ENCODE data around the gene SLC7A10. TPM values are rescaled to one million over a fixed set of nuclear protein-coding genes. Genes with fewer than 3 reads are reported as not detected.

SLC7A10 gene
- total RNA-seq = 0.48 and 0.98 TPM in 2 replicates
- long read RNA-seq = 0 reads

GRCh38 chr19:33225458-33225926 lies at the start of gene SLC7A10:
TSS of gene SLC7A10 (minus strand) at chr19:33225850. CDS start at chr19:33225703, 147 bp downstream.
- Mint-ChIP-seq H3K4me3 (ENCODE audit: low read depth) (peak within 1 kb of the TSS; percentile 60), H3K9me3 (ENCODE audit: low read depth) (peaks cover 15% of the 10 kb centered on the region), H3K27ac (no peak within 1 kb of the TSS), H3K27me3 (peaks cover 65% of the 10 kb centered on the region), H3K4me1 (ENCODE audit: low read depth) (no peaks in the 10 kb centered on the region), H3K36me3 (ENCODE audit: insufficient read depth) (peaks cover 12% of the 10 kb centered on the region)
- TF ChIP-seq CTCF (IDR thresholded peaks at IDR 0.05; ENCODE audit: unreplicated experiment) = no peak
- no peak for DNase-seq (ENCODE audit: low spot score, unreplicated experiment)

DNA sequence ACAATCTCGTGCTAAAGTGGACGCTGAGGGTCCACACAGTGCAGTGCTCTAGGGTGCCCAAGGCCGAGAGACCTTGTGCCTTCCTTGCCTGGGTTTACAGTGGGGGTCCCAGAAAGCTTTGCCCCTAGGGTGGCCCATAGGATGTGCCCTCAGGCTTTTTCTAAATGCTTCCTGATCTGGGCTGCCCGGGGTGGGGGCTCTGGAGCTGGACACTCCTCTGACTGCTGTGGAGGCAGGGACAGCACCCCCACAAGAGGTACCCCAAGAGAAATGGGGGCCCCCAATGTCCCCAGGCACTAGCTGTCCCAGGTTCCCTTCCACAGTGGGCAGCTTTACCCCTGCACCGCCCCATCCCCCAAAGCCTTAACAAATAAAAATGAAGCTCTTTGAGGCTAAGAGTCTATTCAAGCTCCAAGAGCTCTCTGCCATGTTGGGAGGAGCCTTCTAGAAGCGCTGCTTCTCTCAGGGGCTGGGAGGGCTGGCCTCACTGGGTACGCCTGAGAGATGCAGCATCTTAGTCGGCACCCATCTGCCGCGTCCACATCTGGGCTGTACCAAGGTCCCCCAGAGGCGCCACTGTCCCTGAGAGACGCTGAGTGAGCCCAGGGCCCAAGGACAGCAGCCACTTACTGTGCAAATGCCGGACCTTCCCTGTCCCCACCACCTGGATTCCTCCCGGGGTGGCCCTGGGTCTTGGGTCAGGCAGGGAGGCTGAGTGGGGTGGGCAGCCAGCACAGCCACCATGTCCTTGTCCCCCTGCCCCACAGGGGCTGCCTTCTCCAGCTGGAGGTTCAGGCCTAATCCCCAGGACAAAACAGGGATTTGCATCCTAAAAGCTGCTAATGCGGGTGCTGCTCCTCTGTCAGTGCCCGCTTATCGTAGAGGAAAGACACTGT lies 49.3 kb upstream of the SLC7A10 start:
- Mint-ChIP-seq H3K9me3 (ENCODE audit: low read depth) (no peaks in the 10 kb centered on the region), H3K4me3 (ENCODE audit: low read depth) (no peak overlapping the region), H3K27ac (peak overlapping the region; percentile 29), H3K4me1 (ENCODE audit: low read depth) (peaks cover 38% of the 10 kb centered on the region), H3K27me3 (no peaks in the 10 kb centered on the region), H3K36me3 (ENCODE audit: insufficient read depth) (no peaks in the 10 kb centered on the region)
- DNase-seq (ENCODE audit: low spot score, unreplicated experiment) = no peak
- TF ChIP-seq CTCF (IDR thresholded peaks at IDR 0.05; ENCODE audit: unreplicated experiment) = no peak

GRCh38 chr19:33273881-33274662 lies 48.4 kb upstream of the SLC7A10 start:
- peaks cover 34% of the 10 kb centered on the region for H3K4me1 Mint-ChIP-seq (ENCODE audit: low read depth)
- H3K27me3 Mint-ChIP-seq = no peaks in the 10 kb centered on the region
- peak overlapping the region; percentile 87 for H3K27ac Mint-ChIP-seq
- DNase-seq (ENCODE audit: low spot score, unreplicated experiment) = no peak
- no peak for TF ChIP-seq CTCF (IDR thresholded peaks at IDR 0.05; ENCODE audit: unreplicated experiment)
- no peak overlapping the region for H3K4me3 Mint-ChIP-seq (ENCODE audit: low read depth)
- H3K9me3 Mint-ChIP-seq (ENCODE audit: low read depth) = no peaks in the 10 kb centered on the region
- H3K36me3 Mint-ChIP-seq (ENCODE audit: insufficient read depth) = no peaks in the 10 kb centered on the region

DNA sequence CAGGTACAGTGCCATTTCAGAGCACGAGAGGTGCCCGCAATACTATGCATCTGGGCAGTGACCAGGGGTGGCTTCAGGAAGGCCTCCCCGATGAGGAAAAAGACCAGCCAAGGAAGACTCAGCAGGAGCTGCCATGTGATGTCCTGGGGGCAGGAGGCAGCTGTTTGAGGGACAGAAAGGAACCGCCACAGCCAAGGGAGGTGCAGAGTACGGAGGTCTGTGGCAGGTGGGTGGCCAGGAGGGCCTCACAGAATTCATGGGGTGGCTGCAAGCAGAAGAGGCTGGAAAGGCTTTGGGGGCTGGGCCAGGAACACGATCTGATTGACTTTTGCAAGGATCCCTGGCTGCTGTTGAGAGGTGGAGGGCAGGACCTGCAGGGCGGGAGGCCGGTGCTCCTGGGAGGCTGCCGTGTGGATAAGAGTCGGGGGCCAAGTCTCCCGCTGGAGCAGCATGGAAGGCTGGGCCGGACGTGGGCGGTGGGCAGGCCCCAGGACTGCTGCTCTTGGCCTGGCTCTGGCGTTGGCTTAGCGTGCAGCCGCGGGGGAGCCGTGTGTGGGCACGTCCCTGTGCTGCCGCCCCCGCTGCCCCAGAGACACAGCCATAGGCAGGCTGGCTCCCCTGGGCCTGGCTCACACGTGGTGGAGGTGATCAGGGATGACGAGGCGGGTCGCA lies 47.6 kb upstream of the SLC7A10 start:
- Mint-ChIP-seq H3K9me3 (ENCODE audit: low read depth) (no peaks in the 10 kb centered on the region), H3K4me3 (ENCODE audit: low read depth) (no peak overlapping the region), H3K4me1 (ENCODE audit: low read depth) (peaks cover 30% of the 10 kb centered on the region), H3K27ac (no peak overlapping the region), H3K27me3 (no peaks in the 10 kb centered on the region), H3K36me3 (ENCODE audit: insufficient read depth) (no peaks in the 10 kb centered on the region)
- no peak for DNase-seq (ENCODE audit: low spot score, unreplicated experiment)
- no peak for TF ChIP-seq CTCF (IDR thresholded peaks at IDR 0.05; ENCODE audit: unreplicated experiment)
